CD14-positive monocyte (primary cell): ENCODE measurements around the gene FOXA3. TPM values are rescaled to one million over a fixed set of nuclear protein-coding genes. Genes with fewer than 3 reads are reported as not detected.

ENCODE experiments used
- DNase-seq, 3 donors: peaks; one replicate each; pipeline ENCODE4 v3.0.0-alpha.2; 2011 to 2022
- H2AFZ ChIP-seq: 2 replicates; pipeline ENCODE4 v1.6.0; 2012; ENCODE audit warnings: mild to moderate bottlenecking, low read depth, low read length, inconsistent platforms; ENCODE audit not compliant: insufficient read depth, poor library complexity, severe bottlenecking
- H3K27ac ChIP-seq, 2 donors: 1 replicate in 1 of 2; 2 replicates in 1 of 2; pipeline ENCODE4 v1.5.1; 2012 to 2013; ENCODE audit warnings: low read length in 2 of 2, control low read depth in 1 of 2, inconsistent platforms in 1 of 2, low read depth in 1 of 2, mild to moderate bottlenecking in 1 of 2
- H3K27me3 ChIP-seq, 2 donors: one replicate each; pipeline versions ENCODE4 v1.6.0 to v1.6.1; 2011 to 2013; ENCODE audit warnings: low read length in 2 of 2; ENCODE audit not compliant: control insufficient read depth in 2 of 2, insufficient read depth in 2 of 2
- H3K36me3 ChIP-seq, 2 donors: replicated peaks in 1 of 2; 1 replicate in 1 of 2; 2 replicates in 1 of 2; pipeline versions ENCODE4 v1.5.1 to v1.6.1; 2012 to 2013; ENCODE audit warnings: low read length in 2 of 2, control low read depth in 1 of 2, inconsistent platforms in 1 of 2, mild to moderate bottlenecking in 1 of 2; ENCODE audit not compliant: insufficient read depth in 2 of 2, control insufficient read depth in 1 of 2
- H3K4me1 ChIP-seq, 2 donors: 1 replicate in 1 of 2; 2 replicates in 1 of 2; pipeline versions ENCODE4 v1.5.1 to v1.6.1; 2012 to 2013; ENCODE audit warnings: low read length in 2 of 2, control low read depth in 1 of 2, inconsistent platforms in 1 of 2, mild to moderate bottlenecking in 1 of 2, moderate library complexity in 1 of 2; ENCODE audit not compliant: insufficient read depth in 2 of 2, control insufficient read depth in 1 of 2
- H3K4me2 ChIP-seq: replicated peaks from 2 replicates; pipeline ENCODE3; 2012; ENCODE audit warnings: low read length, moderate library complexity, mild to moderate bottlenecking; ENCODE audit not compliant: poor library complexity, severe bottlenecking; ENCODE audit errors: extremely low read depth
- H3K4me3 ChIP-seq, 3 experiments: fragments of 200-600 bp in 1 of 3; sonication (generic) in 1 of 3; replicated peaks in 1 of 3; 1 replicate in 2 of 3; 2 replicates in 1 of 3; pipeline ENCODE4 v1.5.1; 2011 to 2013; ENCODE audit warnings: low read length in 3 of 3, mild to moderate bottlenecking in 3 of 3, control low read depth in 2 of 3, low read depth in 2 of 3, inconsistent platforms in 1 of 3, moderate library complexity in 1 of 3
- H3K79me2 ChIP-seq: 2 replicates; pipeline ENCODE4 v1.6.0; 2012; ENCODE audit warnings: mild to moderate bottlenecking, control low read depth, inconsistent platforms, low read length, moderate library complexity; ENCODE audit not compliant: insufficient read depth
- H3K9ac ChIP-seq: 2 replicates; pipeline ENCODE4 v1.6.0; 2017; ENCODE audit warnings: low read length, mild to moderate bottlenecking; ENCODE audit not compliant: insufficient read depth, poor library complexity, severe bottlenecking
- H3K9me3 ChIP-seq, 2 donors: replicated peaks in 1 of 2; 1 replicate in 1 of 2; 2 replicates in 1 of 2; pipeline versions ENCODE4 v1.5.1 to v1.6.1; 2012 to 2013; ENCODE audit warnings: low read length in 2 of 2, control low read depth in 1 of 2; ENCODE audit not compliant: control insufficient read depth in 1 of 2, insufficient read depth in 1 of 2
- H4K20me1 ChIP-seq: 2 replicates; pipeline ENCODE4 v1.6.0; 2012; ENCODE audit warnings: mild to moderate bottlenecking, low read length, control low read depth, moderate library complexity; ENCODE audit not compliant: insufficient read depth
- H3K27ac Mint-ChIP-seq, 7 donors: one replicate each; pipeline ENCODE4 v1.8.0; 2020; ENCODE audit warnings: mild to moderate bottlenecking in 7 of 7, mixed read lengths in 7 of 7, moderate library complexity in 6 of 7, inconsistent platforms in 2 of 7
- H3K27me3 Mint-ChIP-seq, 3 donors: one replicate each; pipeline ENCODE4 v1.8.0; 2021 to 2022; ENCODE audit warnings: low read depth in 3 of 3, mild to moderate bottlenecking in 3 of 3, mixed read lengths in 3 of 3, moderate library complexity in 3 of 3, inconsistent platforms in 1 of 3
- H3K36me3 Mint-ChIP-seq, 2 donors: one replicate each; pipeline ENCODE4 v1.8.0; 2020; ENCODE audit warnings: mixed read lengths in 2 of 2, inconsistent platforms in 1 of 2, mild to moderate bottlenecking in 1 of 2
- H3K4me1 Mint-ChIP-seq: one replicate; pipeline ENCODE4 v1.8.0; 2020; ENCODE audit warnings: mild to moderate bottlenecking, mixed read lengths
- H3K4me3 Mint-ChIP-seq, 2 donors: one replicate each; pipeline ENCODE4 v1.8.0; 2020; ENCODE audit warnings: mild to moderate bottlenecking in 2 of 2, mixed read lengths in 2 of 2, moderate library complexity in 1 of 2
- H3K9me3 Mint-ChIP-seq, 7 donors: one replicate each; pipeline ENCODE4 v1.8.0; 2020 to 2022; ENCODE audit warnings: mixed read lengths in 7 of 7, mild to moderate bottlenecking in 6 of 7, moderate library complexity in 6 of 7, inconsistent platforms in 2 of 7
- CTCF ChIP-seq: fragments of 200-600 bp; IDR thresholded peaks from one replicate; pipeline ENCODE4 v1.8.0; 2022; ENCODE audit warnings: antibody characterized with exemption, mild to moderate bottlenecking
- WGBS: methylation state at CpG from one replicate; pipeline ENCODE4 v1.1.5; 2013; ENCODE audit warnings: missing lambda C conversion rate; ENCODE audit not compliant: insufficient coverage; 5-methylcytosine and 5-hydroxymethylcytosine counted together
- intact Hi-C, 2 donors: fragments of 100-400 bp; cut with micrococcal nuclease; formaldehyde crosslinking; loops; one replicate each; pipeline versions ENCODE4 v1.15.0 to v1.15.1; 2023
- polyA plus RNA-seq, 3 donors: library from polyadenylated mRNA; depleted of rRNA in 1 of 3; unstranded in 2 of 3; stranded (reverse) in 1 of 3; fragments of 300-500 nt in 2 of 3; fragments of >200 nt in 1 of 3; fragmentation: Illumina TruSeq in 2 of 3; gene quantifications; 1 replicate in 2 of 3; 2 replicates in 1 of 3; pipeline ENCODE4 v1.2.3, GENCODE V29; 2012 to 2021

The FOXA3 gene
- polyA plus RNA-seq, 3 donors: not detected

DNA sequence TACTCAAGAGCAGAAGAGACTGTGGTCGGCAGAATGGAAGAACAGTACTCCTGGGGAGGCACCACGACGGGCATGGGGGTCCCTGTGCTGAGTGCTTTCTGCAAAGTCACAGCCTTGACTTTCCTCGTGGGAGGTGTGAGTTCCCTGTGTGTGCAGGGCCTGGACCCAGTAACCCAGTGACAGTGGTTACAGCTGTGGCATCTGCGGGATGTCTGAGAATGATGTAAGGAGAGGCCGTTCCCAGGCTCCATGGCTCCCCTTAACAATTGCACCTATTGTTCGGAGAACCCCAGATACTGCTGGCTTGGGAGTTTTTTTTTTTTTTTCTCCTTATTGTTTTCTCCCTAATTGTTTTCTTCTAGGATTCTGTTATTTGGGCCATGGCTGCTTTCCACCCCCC lies 55.6 kb downstream of the FOXA3 start:
- Histone ChIP-seq H3K27ac (no peak overlapping the region), H3K4me2 (no peak overlapping the region), H4K20me1 (no peaks in the 10 kb centered on the region), H3K9me3 (no peaks in the 10 kb centered on the region), H3K79me2 (no peaks in the 10 kb centered on the region), H3K27me3 (no peaks in the 10 kb centered on the region), H3K9ac (no peak overlapping the region), H3K36me3 (no peaks in the 10 kb centered on the region), H2AFZ (no peak overlapping the region), H3K4me1 (no peaks in the 10 kb centered on the region), H3K4me3 (no peak overlapping the region)
- Mint-ChIP-seq H3K4me3 (no peak overlapping the region), H3K27ac (no peak overlapping the region), H3K36me3 (no peaks in the 10 kb centered on the region), H3K9me3 (no peaks in the 10 kb centered on the region), H3K4me1 (no peaks in the 10 kb centered on the region), H3K27me3 (peaks cover 18 to 45% (median 35%) of the 10 kb centered on the region in 3 donors)
- no peak for TF ChIP-seq CTCF
- no peak for DNase-seq
- 65% methylated on average over 3 of the region's 7 CpGs for WGBS
- intact Hi-C loops: loop anchor here in 1 of 2 donors (10.0 kb wide), 1 partner anchor 55 kb away; the partner anchor contains the start of genes FOXA3 and SYMPK

- H3K27ac Mint-ChIP-seq: peak overlapping the region in 2 of 7 donors; percentile 9 to 37
Measured at GRCh38 chr19:45920458-45920857, 56.3 kb downstream of the FOXA3 start.

More at GRCh38 chr19:45920458-45920857, 56.3 kb downstream of the FOXA3 start:
- H3K27me3 ChIP-seq: no peaks in the 10 kb centered on the region
- H3K9ac ChIP-seq: no peak overlapping the region
- no peaks in the 10 kb centered on the region for H3K9me3 ChIP-seq
- H3K36me3 Mint-ChIP-seq: no peaks in the 10 kb centered on the region
- no peak for DNase-seq
- intact Hi-C loops: loop anchor here in 1 of 2 donors (10.0 kb wide), 1 partner anchor 56 kb away; the partner anchor contains the start of genes FOXA3 and SYMPK
- peaks cover 17 to 44% (median 36%) of the 10 kb centered on the region in 3 donors for H3K27me3 Mint-ChIP-seq
- no peak overlapping the region for H2AFZ ChIP-seq
- 100% methylated on average over 3 of the region's 8 CpGs for WGBS
- no peaks in the 10 kb centered on the region for H3K4me1 ChIP-seq
- H4K20me1 ChIP-seq: no peaks in the 10 kb centered on the region
- no peak overlapping the region for H3K27ac ChIP-seq
- no peak for TF ChIP-seq CTCF
- H3K4me3 Mint-ChIP-seq: peak overlapping the region in 1 of 2 donors; percentile 51
- H3K4me3 ChIP-seq: no peak overlapping the region
- no peaks in the 10 kb centered on the region for H3K4me1 Mint-ChIP-seq
- H3K4me2 ChIP-seq: no peak overlapping the region
- no peaks in the 10 kb centered on the region for H3K36me3 ChIP-seq
- H3K9me3 Mint-ChIP-seq: no peaks in the 10 kb centered on the region
- H3K79me2 ChIP-seq: no peaks in the 10 kb centered on the region
